ENCODE results near the gene TMEM183A.

Gene TMEM183A

GRCh38 chr1:203049077-203049476 lies 41.9 kb downstream of the TMEM183A start:
- no peak for TF ChIP-seq CTCF (IDR thresholded peaks at IDR 0.05; ENCODE audit: unreplicated experiment in 3 of 3)
- peak overlapping the region in 1 of 3 experiments; percentile 15 for H3K27ac Mint-ChIP-seq
- peak overlapping the region in 1 of 3 experiments; percentile 49 for H3K4me3 Mint-ChIP-seq
- peaks cover 77% of the 10 kb centered on the region for H3K4me1 Mint-ChIP-seq
- H3K36me3 Mint-ChIP-seq (ENCODE audit: low read depth): peaks cover 25% of the 10 kb centered on the region
- no peaks in the 10 kb centered on the region for H3K9me3 Mint-ChIP-seq
- peaks cover 11% of the 10 kb centered on the region for H3K27me3 Mint-ChIP-seq (ENCODE audit: low read depth)

- Mint-ChIP-seq H3K4me1 (peaks cover 77% of the 10 kb centered on the region), H3K27ac (no peak overlapping the region), H3K4me3 (no peak overlapping the region), H3K27me3 (ENCODE audit: low read depth) (peaks cover 11% of the 10 kb centered on the region), H3K9me3 (no peaks in the 10 kb centered on the region), H3K36me3 (ENCODE audit: low read depth) (peaks cover 26% of the 10 kb centered on the region)
- TF ChIP-seq CTCF (IDR thresholded peaks at IDR 0.05; ENCODE audit: unreplicated experiment in 3 of 3): no peak
Observed at GRCh38 chr1:203049576-203050180, 42.5 kb downstream of the TMEM183A start.

- peaks cover 76% of the 10 kb centered on the region for H3K4me1 Mint-ChIP-seq
- no peaks in the 10 kb centered on the region for H3K9me3 Mint-ChIP-seq
- TF ChIP-seq CTCF (IDR thresholded peaks at IDR 0.05; ENCODE audit: unreplicated experiment in 3 of 3): no peak
- H3K36me3 Mint-ChIP-seq (ENCODE audit: low read depth): peaks cover 23% of the 10 kb centered on the region
- H3K27me3 Mint-ChIP-seq (ENCODE audit: low read depth): peaks cover 11% of the 10 kb centered on the region
- peak overlapping the region in 2 of 3 experiments; percentile 67 to 68 for H3K27ac Mint-ChIP-seq
- H3K4me3 Mint-ChIP-seq: peak overlapping the region in 1 of 3 experiments; percentile 65
Observed at GRCh38 chr1:203050826-203051225, 43.7 kb downstream of the TMEM183A start.

GRCh38 chr1:203051841-203052324 lies 44.7 kb downstream of the TMEM183A start:
- Mint-ChIP-seq H3K27me3 (ENCODE audit: low read depth) (peaks cover 11% of the 10 kb centered on the region), H3K36me3 (ENCODE audit: low read depth) (peaks cover 23% of the 10 kb centered on the region), H3K4me1 (peaks cover 77% of the 10 kb centered on the region), H3K9me3 (no peaks in the 10 kb centered on the region), H3K4me3 (peak overlapping the region in 2 of 3 experiments; percentile 10 to 65), H3K27ac (peak overlapping the region; percentile 67 to 76 (median 68))
- no peak for TF ChIP-seq CTCF (IDR thresholded peaks at IDR 0.05; ENCODE audit: unreplicated experiment in 3 of 3)

GRCh38 chr1:203052601-203053000 lies 45.4 kb downstream of the TMEM183A start:
- H3K4me3 Mint-ChIP-seq: peak overlapping the region in 2 of 3 experiments; percentile 57 to 65
- peak overlapping the region; percentile 67 to 76 (median 68) for H3K27ac Mint-ChIP-seq
- no peak for TF ChIP-seq CTCF (IDR thresholded peaks at IDR 0.05; ENCODE audit: unreplicated experiment in 3 of 3)
- peaks cover 11% of the 10 kb centered on the region for H3K27me3 Mint-ChIP-seq (ENCODE audit: low read depth)
- H3K9me3 Mint-ChIP-seq: no peaks in the 10 kb centered on the region
- peaks cover 77% of the 10 kb centered on the region for H3K4me1 Mint-ChIP-seq
- H3K36me3 Mint-ChIP-seq (ENCODE audit: low read depth): peaks cover 16% of the 10 kb centered on the region

- Mint-ChIP-seq H3K27ac (peak overlapping the region in 1 of 3 experiments; percentile 62), H3K9me3 (no peaks in the 10 kb centered on the region), H3K4me1 (peaks cover 76% of the 10 kb centered on the region), H3K27me3 (ENCODE audit: low read depth) (peaks cover 11% of the 10 kb centered on the region), H3K36me3 (ENCODE audit: low read depth) (peaks cover 12% of the 10 kb centered on the region), H3K4me3 (peak overlapping the region in 2 of 3 experiments; percentile 13 to 15)
- no peak for TF ChIP-seq CTCF (IDR thresholded peaks at IDR 0.05; ENCODE audit: unreplicated experiment in 3 of 3)
Observed at GRCh38 chr1:203054184-203054583, 47.0 kb downstream of the TMEM183A start.
